Astrocyte of the cerebellum (primary cell): ENCODE results near the gene IGFBP2.

ENCODE experiments used
- DNase-seq: peaks from one replicate; pipeline ENCODE4 v3.0.0-alpha.2; 2011; ENCODE audit warnings: low read depth
- H3K4me3 ChIP-seq: 2 replicates; pipeline ENCODE4 v1.5.1; 2011; ENCODE audit warnings: mild to moderate bottlenecking, low read depth, low read length, moderate library complexity
- CTCF ChIP-seq: IDR thresholded peaks from 2 replicates; pipeline ENCODE4 v1.5.1; 2012; ENCODE audit warnings: low read length, low read depth, moderate library complexity, mild to moderate bottlenecking; ENCODE audit errors: missing control alignments
- in situ Hi-C: cut with HindIII; loops from 2 replicates; pipeline ENCODE4 v1.10.0; 2017; ENCODE audit warnings: low sequenced_read_pairs

The IGFBP2 gene

GRCh38 chr2:216621292-216621691 lies 11.9 kb upstream of the IGFBP2 start:
- no peak for DNase-seq
- in situ Hi-C loops = no loop called here
- no peak overlapping the region for H3K4me3 ChIP-seq
- no peak for TF ChIP-seq CTCF

GRCh38 chr2:216622526-216622925 lies 10.7 kb upstream of the IGFBP2 start:
- in situ Hi-C loops = no loop called here
- TF ChIP-seq CTCF = no peak
- DNase-seq = no peak
- no peak overlapping the region for H3K4me3 ChIP-seq

GRCh38 chr2:216624251-216624650 lies 9.0 kb upstream of the IGFBP2 start:
- no peak for TF ChIP-seq CTCF
- no peak for DNase-seq
- H3K4me3 ChIP-seq = no peak overlapping the region
- in situ Hi-C loops = no loop called here

- in situ Hi-C loops = no loop called here
- TF ChIP-seq CTCF = no peak
- no peak for DNase-seq
- H3K4me3 ChIP-seq = no peak overlapping the region
These were observed 6.9 kb upstream of the IGFBP2 start for GRCh38 chr2:216626168-216626874.

GRCh38 chr2:216626875-216627245 lies 6.4 kb upstream of the IGFBP2 start:
- no peak for DNase-seq
- H3K4me3 ChIP-seq = no peak overlapping the region
- in situ Hi-C loops = no loop called here
- TF ChIP-seq CTCF = no peak

- in situ Hi-C loops = no loop called here
- no peak overlapping the region for H3K4me3 ChIP-seq
- no peak for DNase-seq
- no peak for TF ChIP-seq CTCF
These were observed 3.4 kb upstream of the IGFBP2 start for GRCh38 chr2:216629784-216630183.

GRCh38 chr2:216632346-216632951 lies 771 bp upstream of the IGFBP2 start:
- H3K4me3 ChIP-seq = peak overlapping the region; percentile 43

More at GRCh38 chr2:216632346-216632951, 771 bp upstream of the IGFBP2 start:
- in situ Hi-C loops = no loop called here
- no peak for DNase-seq
- TF ChIP-seq CTCF = no peak
